Peyer's patch (tissue), 4 donors: ENCODE measurements around the gene GTSF1L.

Experiments
- CTCF ChIP-seq, 6 experiments: fragments of 450-650 bp in 4 of 6; fragments of 200-600 bp in 2 of 6; sonication (generic) in 1 of 6; IDR thresholded peaks; one replicate each; pipeline ENCODE4 v1.5.1; 2017 to 2019; ENCODE audit warnings: antibody characterized with exemption in 6 of 6, mild to moderate bottlenecking in 3 of 6, moderate library complexity in 1 of 6
- POLR2A ChIP-seq, 2 donors: fragments of 450-650 bp; IDR thresholded peaks; one replicate each; pipeline ENCODE4 v1.5.1; 2017; ENCODE audit warnings: antibody characterized with exemption in 2 of 2, mild to moderate bottlenecking in 2 of 2, moderate library complexity in 2 of 2

GRCh38 chr20:43711098-43711654, 15.6 kb downstream of the GTSF1L start:
- TF ChIP-seq POLR2A (IDR thresholded peaks at IDR 0.05) (no peak), CTCF (IDR thresholded peaks at IDR 0.05) (no peak)
